Hepatocyte (in vitro differentiated cells): Measurements from ENCODE around the gene PLPPR1.

Source experiments
- EZH2phosphoT487 ChIP-seq: fragments of 200-600 bp; sonication (generic); IDR thresholded peaks from one replicate; pipeline ENCODE4 v1.6.1; 2018; ENCODE audit warnings: antibody characterized with exemption, mild to moderate bottlenecking, low read depth, moderate library complexity; ENCODE audit not compliant: unreplicated experiment, severe bottlenecking
- TF ChIP-seq, protein P1 (sequence below): fragments of 200-600 bp; sonication (generic); IDR thresholded peaks from 2 replicates; pipeline ENCODE4 v1.5.1; 2016; ENCODE audit warnings: antibody characterized with exemption, mild to moderate bottlenecking; ENCODE audit not compliant: poor library complexity

DNA sequence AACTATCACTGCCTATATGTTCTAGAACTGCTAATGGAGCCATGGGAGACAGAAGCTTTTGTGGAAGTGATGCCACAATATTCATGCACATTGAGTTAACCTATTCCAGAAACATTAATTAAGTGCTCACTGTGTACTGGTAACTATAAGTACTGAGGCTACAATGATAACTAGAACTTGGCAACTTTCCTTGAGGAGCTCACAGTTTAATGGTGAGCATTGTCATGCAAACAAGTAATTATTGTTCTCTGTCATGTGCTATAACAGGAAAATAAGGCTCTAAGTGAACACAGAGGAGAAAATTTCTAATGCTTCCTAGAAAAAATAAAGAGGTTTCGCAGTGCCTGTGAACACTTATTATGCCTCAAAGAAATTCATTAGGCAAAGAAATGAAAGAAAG, 214.1 kb downstream of the PLPPR1 start:
- TF ChIP-seq EZH2phosphoT487 = no peak
- TF ChIP-seq, protein P1, sequence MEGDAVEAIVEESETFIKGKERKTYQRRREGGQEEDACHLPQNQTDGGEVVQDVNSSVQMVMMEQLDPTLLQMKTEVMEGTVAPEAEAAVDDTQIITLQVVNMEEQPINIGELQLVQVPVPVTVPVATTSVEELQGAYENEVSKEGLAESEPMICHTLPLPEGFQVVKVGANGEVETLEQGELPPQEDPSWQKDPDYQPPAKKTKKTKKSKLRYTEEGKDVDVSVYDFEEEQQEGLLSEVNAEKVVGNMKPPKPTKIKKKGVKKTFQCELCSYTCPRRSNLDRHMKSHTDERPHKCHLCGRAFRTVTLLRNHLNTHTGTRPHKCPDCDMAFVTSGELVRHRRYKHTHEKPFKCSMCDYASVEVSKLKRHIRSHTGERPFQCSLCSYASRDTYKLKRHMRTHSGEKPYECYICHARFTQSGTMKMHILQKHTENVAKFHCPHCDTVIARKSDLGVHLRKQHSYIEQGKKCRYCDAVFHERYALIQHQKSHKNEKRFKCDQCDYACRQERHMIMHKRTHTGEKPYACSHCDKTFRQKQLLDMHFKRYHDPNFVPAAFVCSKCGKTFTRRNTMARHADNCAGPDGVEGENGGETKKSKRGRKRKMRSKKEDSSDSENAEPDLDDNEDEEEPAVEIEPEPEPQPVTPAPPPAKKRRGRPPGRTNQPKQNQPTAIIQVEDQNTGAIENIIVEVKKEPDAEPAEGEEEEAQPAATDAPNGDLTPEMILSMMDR = no peak
